GM23338 (cell line): ENCODE results near the gene VAV3. TPM values are rescaled to one million over a fixed set of nuclear protein-coding genes. Genes with fewer than 3 reads are reported as not detected.

ENCODE experiments used
- ATAC-seq: fragments of 200-7000 bp; cut with Tn5 transposase; 3 replicates; pipeline ENCODE4 v1.9.1; 2020
- DNase-seq: peaks from one replicate; pipeline ENCODE4 v3.0.0-alpha.2; 2015; ENCODE audit warnings: low spot score
- H2AFZ ChIP-seq: fragments of 200-600 bp; sonication (generic); 2 replicates; pipeline ENCODE4 v1.8.0; 2016; ENCODE audit warnings: antibody characterized with exemption, mild to moderate bottlenecking, moderate library complexity
- H3F3A ChIP-seq: fragments of 200-600 bp; sonication (generic); replicated peaks from 2 replicates; pipeline ENCODE4 v1.8.0; 2017; ENCODE audit warnings: antibody characterized with exemption, mixed run types, low read depth
- H3K27ac ChIP-seq: fragments of 200-600 bp; sonication (generic); 2 replicates; pipeline ENCODE4 v1.6.1; 2016; ENCODE audit warnings: low read depth
- H3K27me3 ChIP-seq: fragments of 200-600 bp; sonication (generic); 2 replicates; pipeline ENCODE4 v1.8.0; 2016; ENCODE audit warnings: mild to moderate bottlenecking, mixed run types, moderate library complexity; ENCODE audit not compliant: insufficient read depth
- H3K36me3 ChIP-seq: fragments of 200-600 bp; sonication (generic); 2 replicates; pipeline ENCODE4 v1.8.0; 2016; ENCODE audit warnings: mild to moderate bottlenecking; ENCODE audit not compliant: insufficient read depth
- H3K4me1 ChIP-seq: fragments of 200-600 bp; sonication (generic); 2 replicates; pipeline ENCODE4 v1.8.0; 2016; ENCODE audit warnings: mild to moderate bottlenecking, moderate library complexity; ENCODE audit not compliant: insufficient read depth
- H3K4me2 ChIP-seq: fragments of 200-600 bp; sonication (generic); 2 replicates; pipeline ENCODE4 v1.7.1; 2017; ENCODE audit warnings: mixed run types
- H3K4me3 ChIP-seq: fragments of 200-600 bp; sonication (generic); 2 replicates; pipeline ENCODE4 v1.6.1; 2016; ENCODE audit warnings: mixed run types
- H3K79me2 ChIP-seq: fragments of 200-600 bp; sonication (generic); replicated peaks from 2 replicates; pipeline ENCODE4 v1.8.0; 2017; ENCODE audit warnings: mild to moderate bottlenecking; ENCODE audit not compliant: insufficient read depth
- H3K9me2 ChIP-seq: fragments of 200-600 bp; sonication (generic); 2 replicates; pipeline ENCODE4 v1.8.0; 2017; ENCODE audit not compliant: insufficient read depth
- H4K20me1 ChIP-seq: fragments of 200-600 bp; sonication (generic); replicated peaks from 2 replicates; pipeline ENCODE4 v1.8.0; 2017; ENCODE audit warnings: mild to moderate bottlenecking; ENCODE audit not compliant: insufficient read depth
- H3K27ac Mint-ChIP-seq: 2 replicates; pipeline ENCODE4 v1.8.0; 2020; ENCODE audit warnings: inconsistent platforms, mild to moderate bottlenecking, moderate library complexity, mixed read lengths
- H3K27me3 Mint-ChIP-seq: 3 replicates; pipeline ENCODE4 v1.8.0; 2022; ENCODE audit warnings: low read depth, mild to moderate bottlenecking, moderate library complexity, mixed read lengths, inconsistent platforms; ENCODE audit not compliant: insufficient read depth, poor library complexity
- H3K36me3 Mint-ChIP-seq: 3 replicates; pipeline ENCODE4 v1.8.0; 2021; ENCODE audit warnings: low read depth, mild to moderate bottlenecking, inconsistent platforms, moderate library complexity, mixed read lengths
- H3K4me1 Mint-ChIP-seq: 3 replicates; pipeline ENCODE4 v1.8.0; 2020; ENCODE audit warnings: mild to moderate bottlenecking, inconsistent platforms, mixed read lengths
- H3K4me3 Mint-ChIP-seq: 3 replicates; pipeline ENCODE4 v1.8.0; 2021; ENCODE audit warnings: moderate library complexity, mild to moderate bottlenecking, inconsistent platforms, mixed read lengths
- H3K9me3 Mint-ChIP-seq: 3 replicates; pipeline ENCODE4 v1.8.0; 2020; ENCODE audit warnings: moderate library complexity, mild to moderate bottlenecking, inconsistent platforms, mixed read lengths
- CREB1 ChIP-seq: fragments of 250-450 bp; sonication (Bioruptor Pico); IDR thresholded peaks from 2 replicates; pipeline ENCODE4 v1.5.0; 2020; ENCODE audit warnings: low read depth, mild to moderate bottlenecking, moderate library complexity
- EZH2 ChIP-seq: fragments of 200-600 bp; sonication (generic); IDR thresholded peaks from one replicate; pipeline ENCODE4 v1.8.0; 2017; ENCODE audit warnings: antibody characterized with exemption, mild to moderate bottlenecking, low read depth; ENCODE audit not compliant: unreplicated experiment
- EZH2phosphoT487 ChIP-seq: fragments of 200-600 bp; sonication (generic); IDR thresholded peaks from one replicate; pipeline ENCODE4 v1.8.1; 2018; ENCODE audit warnings: antibody characterized with exemption; ENCODE audit not compliant: unreplicated experiment
- JUNB ChIP-seq: IDR thresholded peaks from one replicate; pipeline ENCODE4 v1.6.1; 2016; ENCODE audit warnings: antibody characterized with exemption; ENCODE audit not compliant: unreplicated experiment
- NANOG ChIP-seq: IDR thresholded peaks from 2 replicates; pipeline ENCODE4 v1.6.1; 2016; ENCODE audit warnings: antibody characterized with exemption, borderline replicate concordance
- POLR2AphosphoS5 ChIP-seq: IDR thresholded peaks from 2 replicates; pipeline ENCODE4 v1.6.1; 2016; ENCODE audit warnings: antibody characterized with exemption, low read depth
- STAT1 ChIP-seq: IDR thresholded peaks from one replicate; pipeline ENCODE4 v1.6.1; 2016; ENCODE audit warnings: antibody characterized with exemption; ENCODE audit not compliant: unreplicated experiment
- ZNF114 ChIP-seq: fragments of 250-450 bp; sonication (Bioruptor Pico); IDR thresholded peaks from 2 replicates; pipeline ENCODE4 v1.5.0; 2020; ENCODE audit warnings: mild to moderate bottlenecking, moderate library complexity
- ZNF331 ChIP-seq: fragments of 250-450 bp; sonication (Bioruptor Pico); IDR thresholded peaks from 2 replicates; pipeline ENCODE4 v1.5.0; 2020; ENCODE audit warnings: low read depth, mild to moderate bottlenecking, moderate library complexity
- polyA plus RNA-seq: library from polyadenylated mRNA; unstranded; fragments of >200 nt; fragmentation: Nextera tagmentation; extraction: Ambion mirVana; gene quantifications from 2 replicates; pipeline ENCODE4 v1.2.1, GENCODE V29; 2016
- total RNA-seq: library from RNA; depleted of rRNA; stranded (reverse); fragments of >200 nt; shearing (Covaris generic); gene quantifications from 2 replicates; pipeline ENCODE4 v1.2.3, GENCODE V29; 2014
- TF ChIP-seq, protein P1 (sequence below): fragments of 250-450 bp; sonication (Bioruptor Pico); IDR thresholded peaks from 2 replicates; pipeline ENCODE4 v1.5.0; 2020; ENCODE audit warnings: mild to moderate bottlenecking, moderate library complexity
- TF ChIP-seq, protein P2 (sequence below), 2 experiments: fragments of 200-600 bp in 1 of 2; sonication (generic) in 1 of 2; conservative IDR thresholded peaks; 2 replicates each; pipeline versions ENCODE4 v1.5.1 to v1.6.1; 2016 to 2017; ENCODE audit warnings: antibody characterized with exemption in 2 of 2, low read depth in 2 of 2, mild to moderate bottlenecking in 2 of 2, moderate library complexity in 1 of 2
- TF ChIP-seq, protein P3 (sequence below): IDR thresholded peaks from one replicate; pipeline ENCODE4 v1.6.1; 2018; ENCODE audit warnings: antibody characterized with exemption; ENCODE audit not compliant: unreplicated experiment
- TF ChIP-seq, protein P4 (sequence below): IDR thresholded peaks from 2 replicates; pipeline ENCODE4 v1.6.1; 2016; ENCODE audit warnings: antibody characterized with exemption

VAV3 gene
- total and polyA plus RNA-seq, 2 experiments from 2014 or later = 3.0 to 11.3 TPM

DNA sequence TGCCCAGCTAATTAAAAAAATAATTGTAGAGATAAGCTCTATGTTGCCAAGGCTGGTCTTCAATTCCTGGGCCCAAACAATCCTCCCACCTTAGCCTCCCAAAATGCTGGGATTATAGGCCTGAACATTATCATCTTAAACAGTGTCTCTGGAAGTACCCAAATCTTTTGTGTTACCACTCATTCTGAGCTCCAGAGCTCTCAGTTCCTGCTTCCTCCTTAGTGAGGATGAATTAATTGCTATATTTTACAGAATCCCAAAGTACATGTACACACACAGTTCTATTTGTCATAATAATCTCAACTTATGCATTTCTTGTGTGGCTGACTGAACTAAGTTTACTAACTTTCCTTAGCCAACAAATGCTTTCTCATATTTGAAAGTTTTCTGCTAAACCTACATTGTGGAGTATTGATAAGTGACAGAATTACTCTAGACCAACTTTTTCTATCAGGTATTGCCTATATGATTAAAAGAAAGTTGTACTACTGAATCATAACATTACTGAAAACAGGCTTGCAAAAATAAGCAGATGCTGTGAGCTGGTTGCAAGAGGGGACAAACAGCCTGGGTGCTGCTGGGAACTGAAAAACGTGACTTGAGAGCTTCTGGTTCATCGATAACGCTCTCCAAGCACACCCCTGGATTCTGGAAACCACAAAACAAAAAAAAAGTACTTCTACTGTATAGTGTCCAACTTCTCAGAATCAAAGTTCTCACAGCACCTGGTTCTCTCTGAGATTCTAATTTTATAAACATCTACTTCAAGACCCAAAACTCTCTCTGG is 15.3 kb downstream of the VAV3 start:
- ATAC-seq = no peak
- no peaks in the 10 kb centered on the region for H3K9me2 ChIP-seq
- no peak overlapping the region for H3K4me2 ChIP-seq
- no peaks in the 10 kb centered on the region for H3K36me3 Mint-ChIP-seq
- TF ChIP-seq NANOG (no peak), ZNF114 (no peak), EZH2phosphoT487 (no peak), EZH2 (no peak), STAT1 (no peak), POLR2AphosphoS5 (no peak), ZNF331 (CRISPR knock-in tag) (no peak), CREB1 (CRISPR knock-in tag) (no peak), JUNB (no peak)
- TF ChIP-seq, protein P1, sequence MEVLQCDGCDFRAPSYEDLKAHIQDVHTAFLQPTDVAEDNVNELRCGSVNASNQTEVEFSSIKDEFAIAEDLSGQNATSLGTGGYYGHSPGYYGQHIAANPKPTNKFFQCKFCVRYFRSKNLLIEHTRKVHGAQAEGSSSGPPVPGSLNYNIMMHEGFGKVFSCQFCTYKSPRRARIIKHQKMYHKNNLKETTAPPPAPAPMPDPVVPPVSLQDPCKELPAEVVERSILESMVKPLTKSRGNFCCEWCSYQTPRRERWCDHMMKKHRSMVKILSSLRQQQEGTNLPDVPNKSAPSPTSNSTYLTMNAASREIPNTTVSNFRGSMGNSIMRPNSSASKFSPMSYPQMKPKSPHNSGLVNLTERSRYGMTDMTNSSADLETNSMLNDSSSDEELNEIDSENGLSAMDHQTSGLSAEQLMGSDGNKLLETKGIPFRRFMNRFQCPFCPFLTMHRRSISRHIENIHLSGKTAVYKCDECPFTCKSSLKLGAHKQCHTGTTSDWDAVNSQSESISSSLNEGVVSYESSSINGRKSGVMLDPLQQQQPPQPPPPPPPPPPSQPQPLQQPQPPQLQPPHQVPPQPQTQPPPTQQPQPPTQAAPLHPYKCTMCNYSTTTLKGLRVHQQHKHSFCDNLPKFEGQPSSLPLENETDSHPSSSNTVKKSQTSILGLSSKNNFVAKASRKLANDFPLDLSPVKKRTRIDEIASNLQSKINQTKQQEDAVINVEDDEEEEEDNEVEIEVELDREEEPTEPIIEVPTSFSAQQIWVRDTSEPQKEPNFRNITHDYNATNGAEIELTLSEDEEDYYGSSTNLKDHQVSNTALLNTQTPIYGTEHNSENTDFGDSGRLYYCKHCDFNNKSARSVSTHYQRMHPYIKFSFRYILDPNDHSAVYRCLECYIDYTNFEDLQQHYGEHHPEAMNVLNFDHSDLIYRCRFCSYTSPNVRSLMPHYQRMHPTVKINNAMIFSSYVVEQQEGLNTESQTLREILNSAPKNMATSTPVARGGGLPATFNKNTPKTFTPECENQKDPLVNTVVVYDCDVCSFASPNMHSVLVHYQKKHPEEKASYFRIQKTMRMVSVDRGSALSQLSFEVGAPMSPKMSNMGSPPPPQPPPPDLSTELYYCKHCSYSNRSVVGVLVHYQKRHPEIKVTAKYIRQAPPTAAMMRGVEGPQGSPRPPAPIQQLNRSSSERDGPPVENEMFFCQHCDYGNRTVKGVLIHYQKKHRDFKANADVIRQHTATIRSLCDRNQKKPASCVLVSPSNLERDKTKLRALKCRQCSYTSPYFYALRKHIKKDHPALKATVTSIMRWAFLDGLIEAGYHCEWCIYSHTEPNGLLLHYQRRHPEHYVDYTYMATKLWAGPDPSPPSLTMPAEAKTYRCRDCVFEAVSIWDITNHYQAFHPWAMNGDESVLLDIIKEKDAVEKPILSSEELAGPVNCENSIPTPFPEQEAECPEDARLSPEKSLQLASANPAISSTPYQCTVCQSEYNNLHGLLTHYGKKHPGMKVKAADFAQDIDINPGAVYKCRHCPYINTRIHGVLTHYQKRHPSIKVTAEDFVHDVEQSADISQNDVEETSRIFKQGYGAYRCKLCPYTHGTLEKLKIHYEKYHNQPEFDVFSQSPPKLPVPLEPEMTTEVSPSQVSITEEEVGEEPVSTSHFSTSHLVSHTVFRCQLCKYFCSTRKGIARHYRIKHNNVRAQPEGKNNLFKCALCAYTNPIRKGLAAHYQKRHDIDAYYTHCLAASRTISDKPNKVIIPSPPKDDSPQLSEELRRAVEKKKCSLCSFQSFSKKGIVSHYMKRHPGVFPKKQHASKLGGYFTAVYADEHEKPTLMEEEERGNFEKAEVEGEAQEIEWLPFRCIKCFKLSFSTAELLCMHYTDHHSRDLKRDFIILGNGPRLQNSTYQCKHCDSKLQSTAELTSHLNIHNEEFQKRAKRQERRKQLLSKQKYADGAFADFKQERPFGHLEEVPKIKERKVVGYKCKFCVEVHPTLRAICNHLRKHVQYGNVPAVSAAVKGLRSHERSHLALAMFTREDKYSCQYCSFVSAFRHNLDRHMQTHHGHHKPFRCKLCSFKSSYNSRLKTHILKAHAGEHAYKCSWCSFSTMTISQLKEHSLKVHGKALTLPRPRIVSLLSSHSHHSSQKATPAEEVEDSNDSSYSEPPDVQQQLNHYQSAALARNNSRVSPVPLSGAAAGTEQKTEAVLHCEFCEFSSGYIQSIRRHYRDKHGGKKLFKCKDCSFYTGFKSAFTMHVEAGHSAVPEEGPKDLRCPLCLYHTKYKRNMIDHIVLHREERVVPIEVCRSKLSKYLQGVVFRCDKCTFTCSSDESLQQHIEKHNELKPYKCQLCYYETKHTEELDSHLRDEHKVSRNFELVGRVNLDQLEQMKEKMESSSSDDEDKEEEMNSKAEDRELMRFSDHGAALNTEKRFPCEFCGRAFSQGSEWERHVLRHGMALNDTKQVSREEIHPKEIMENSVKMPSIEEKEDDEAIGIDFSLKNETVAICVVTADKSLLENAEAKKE = no peak
- TF ChIP-seq, protein P2, sequence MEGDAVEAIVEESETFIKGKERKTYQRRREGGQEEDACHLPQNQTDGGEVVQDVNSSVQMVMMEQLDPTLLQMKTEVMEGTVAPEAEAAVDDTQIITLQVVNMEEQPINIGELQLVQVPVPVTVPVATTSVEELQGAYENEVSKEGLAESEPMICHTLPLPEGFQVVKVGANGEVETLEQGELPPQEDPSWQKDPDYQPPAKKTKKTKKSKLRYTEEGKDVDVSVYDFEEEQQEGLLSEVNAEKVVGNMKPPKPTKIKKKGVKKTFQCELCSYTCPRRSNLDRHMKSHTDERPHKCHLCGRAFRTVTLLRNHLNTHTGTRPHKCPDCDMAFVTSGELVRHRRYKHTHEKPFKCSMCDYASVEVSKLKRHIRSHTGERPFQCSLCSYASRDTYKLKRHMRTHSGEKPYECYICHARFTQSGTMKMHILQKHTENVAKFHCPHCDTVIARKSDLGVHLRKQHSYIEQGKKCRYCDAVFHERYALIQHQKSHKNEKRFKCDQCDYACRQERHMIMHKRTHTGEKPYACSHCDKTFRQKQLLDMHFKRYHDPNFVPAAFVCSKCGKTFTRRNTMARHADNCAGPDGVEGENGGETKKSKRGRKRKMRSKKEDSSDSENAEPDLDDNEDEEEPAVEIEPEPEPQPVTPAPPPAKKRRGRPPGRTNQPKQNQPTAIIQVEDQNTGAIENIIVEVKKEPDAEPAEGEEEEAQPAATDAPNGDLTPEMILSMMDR (conservative IDR thresholded peaks at IDR 0.05; ENCODE audit: low read depth in 2 of 2) = no peak
- TF ChIP-seq, protein P3, sequence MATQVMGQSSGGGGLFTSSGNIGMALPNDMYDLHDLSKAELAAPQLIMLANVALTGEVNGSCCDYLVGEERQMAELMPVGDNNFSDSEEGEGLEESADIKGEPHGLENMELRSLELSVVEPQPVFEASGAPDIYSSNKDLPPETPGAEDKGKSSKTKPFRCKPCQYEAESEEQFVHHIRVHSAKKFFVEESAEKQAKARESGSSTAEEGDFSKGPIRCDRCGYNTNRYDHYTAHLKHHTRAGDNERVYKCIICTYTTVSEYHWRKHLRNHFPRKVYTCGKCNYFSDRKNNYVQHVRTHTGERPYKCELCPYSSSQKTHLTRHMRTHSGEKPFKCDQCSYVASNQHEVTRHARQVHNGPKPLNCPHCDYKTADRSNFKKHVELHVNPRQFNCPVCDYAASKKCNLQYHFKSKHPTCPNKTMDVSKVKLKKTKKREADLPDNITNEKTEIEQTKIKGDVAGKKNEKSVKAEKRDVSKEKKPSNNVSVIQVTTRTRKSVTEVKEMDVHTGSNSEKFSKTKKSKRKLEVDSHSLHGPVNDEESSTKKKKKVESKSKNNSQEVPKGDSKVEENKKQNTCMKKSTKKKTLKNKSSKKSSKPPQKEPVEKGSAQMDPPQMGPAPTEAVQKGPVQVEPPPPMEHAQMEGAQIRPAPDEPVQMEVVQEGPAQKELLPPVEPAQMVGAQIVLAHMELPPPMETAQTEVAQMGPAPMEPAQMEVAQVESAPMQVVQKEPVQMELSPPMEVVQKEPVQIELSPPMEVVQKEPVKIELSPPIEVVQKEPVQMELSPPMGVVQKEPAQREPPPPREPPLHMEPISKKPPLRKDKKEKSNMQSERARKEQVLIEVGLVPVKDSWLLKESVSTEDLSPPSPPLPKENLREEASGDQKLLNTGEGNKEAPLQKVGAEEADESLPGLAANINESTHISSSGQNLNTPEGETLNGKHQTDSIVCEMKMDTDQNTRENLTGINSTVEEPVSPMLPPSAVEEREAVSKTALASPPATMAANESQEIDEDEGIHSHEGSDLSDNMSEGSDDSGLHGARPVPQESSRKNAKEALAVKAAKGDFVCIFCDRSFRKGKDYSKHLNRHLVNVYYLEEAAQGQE = no peak
- TF ChIP-seq, protein P4, sequence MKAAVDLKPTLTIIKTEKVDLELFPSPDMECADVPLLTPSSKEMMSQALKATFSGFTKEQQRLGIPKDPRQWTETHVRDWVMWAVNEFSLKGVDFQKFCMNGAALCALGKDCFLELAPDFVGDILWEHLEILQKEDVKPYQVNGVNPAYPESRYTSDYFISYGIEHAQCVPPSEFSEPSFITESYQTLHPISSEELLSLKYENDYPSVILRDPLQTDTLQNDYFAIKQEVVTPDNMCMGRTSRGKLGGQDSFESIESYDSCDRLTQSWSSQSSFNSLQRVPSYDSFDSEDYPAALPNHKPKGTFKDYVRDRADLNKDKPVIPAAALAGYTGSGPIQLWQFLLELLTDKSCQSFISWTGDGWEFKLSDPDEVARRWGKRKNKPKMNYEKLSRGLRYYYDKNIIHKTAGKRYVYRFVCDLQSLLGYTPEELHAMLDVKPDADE = no peak
- H3K9me3 Mint-ChIP-seq = no peaks in the 10 kb centered on the region
- H3K27me3 ChIP-seq = no peaks in the 10 kb centered on the region
- H3F3A ChIP-seq = no peaks in the 10 kb centered on the region
- H2AFZ ChIP-seq = no peak overlapping the region
- no peak overlapping the region for H3K27ac Mint-ChIP-seq
- DNase-seq = no peak
- no peaks in the 10 kb centered on the region for H3K27me3 Mint-ChIP-seq
- H3K79me2 ChIP-seq = peaks cover 18% of the 10 kb centered on the region
- no peaks in the 10 kb centered on the region for H3K36me3 ChIP-seq
- H3K27ac ChIP-seq = no peak overlapping the region
- H3K4me1 ChIP-seq = peaks cover 9% of the 10 kb centered on the region
- H3K4me3 ChIP-seq = no peak overlapping the region
- no peak overlapping the region for H3K4me3 Mint-ChIP-seq
- H4K20me1 ChIP-seq = no peaks in the 10 kb centered on the region; the same call in none of the 2 replicates
- peaks cover 23% of the 10 kb centered on the region; the same call in 2 of the 3 replicates for H3K4me1 Mint-ChIP-seq
